HEK293T (cell line): ENCODE data around the gene MEF2C.

Experiments used
- ARNT ChIP-seq: fragments of 450-650 bp; IDR thresholded peaks from 2 replicates; pipeline ENCODE4 v1.6.1; 2017; ENCODE audit warnings: mild to moderate bottlenecking
- ELF4 ChIP-seq: fragments of 450-650 bp; IDR thresholded peaks from 2 replicates; pipeline ENCODE4 v1.6.1; 2017; ENCODE audit warnings: antibody characterized with exemption
- FOXA1 ChIP-seq: fragments of 450-650 bp; IDR thresholded peaks from 2 replicates; pipeline ENCODE4 v1.6.1; 2016; ENCODE audit warnings: mild to moderate bottlenecking
- FOXM1 ChIP-seq: fragments of 450-650 bp; IDR thresholded peaks from 2 replicates; pipeline ENCODE4 v1.6.1; 2017; ENCODE audit warnings: mild to moderate bottlenecking, borderline replicate concordance
- LEF1 ChIP-seq: fragments of 450-650 bp; IDR thresholded peaks from 2 replicates; pipeline ENCODE4 v1.6.1; 2017; ENCODE audit warnings: mild to moderate bottlenecking, borderline replicate concordance
- PKNOX1 ChIP-seq: fragments of 450-650 bp; IDR thresholded peaks from 2 replicates; pipeline ENCODE4 v1.6.1; 2016
- SP1 ChIP-seq: fragments of 450-650 bp; IDR thresholded peaks from 2 replicates; pipeline ENCODE4 v1.6.1; 2017
- ZNF384 ChIP-seq: fragments of 450-650 bp; IDR thresholded peaks from 2 replicates; pipeline ENCODE4 v1.6.1; 2016

- TF ChIP-seq SP1 (no peak), ZNF384 (no peak), ARNT (no peak), LEF1 (no peak), FOXM1 (no peak), ELF4 (no peak), FOXA1 (no peak), PKNOX1 (no peak)
Measured at GRCh38 chr5:88803309-88803708, 79.7 kb downstream of the MEF2C start.
